HG02852 (cell line): Measurements from ENCODE around the gene PDX1.

Source experiments
- ATAC-seq: cut with Tn5 transposase; IDR thresholded peaks from one replicate; pipeline ENCODE4 v1.9.1; 2021; ENCODE audit warnings: mild to moderate bottlenecking, moderate library complexity; ENCODE audit not compliant: unreplicated experiment

The PDX1 gene

DNA sequence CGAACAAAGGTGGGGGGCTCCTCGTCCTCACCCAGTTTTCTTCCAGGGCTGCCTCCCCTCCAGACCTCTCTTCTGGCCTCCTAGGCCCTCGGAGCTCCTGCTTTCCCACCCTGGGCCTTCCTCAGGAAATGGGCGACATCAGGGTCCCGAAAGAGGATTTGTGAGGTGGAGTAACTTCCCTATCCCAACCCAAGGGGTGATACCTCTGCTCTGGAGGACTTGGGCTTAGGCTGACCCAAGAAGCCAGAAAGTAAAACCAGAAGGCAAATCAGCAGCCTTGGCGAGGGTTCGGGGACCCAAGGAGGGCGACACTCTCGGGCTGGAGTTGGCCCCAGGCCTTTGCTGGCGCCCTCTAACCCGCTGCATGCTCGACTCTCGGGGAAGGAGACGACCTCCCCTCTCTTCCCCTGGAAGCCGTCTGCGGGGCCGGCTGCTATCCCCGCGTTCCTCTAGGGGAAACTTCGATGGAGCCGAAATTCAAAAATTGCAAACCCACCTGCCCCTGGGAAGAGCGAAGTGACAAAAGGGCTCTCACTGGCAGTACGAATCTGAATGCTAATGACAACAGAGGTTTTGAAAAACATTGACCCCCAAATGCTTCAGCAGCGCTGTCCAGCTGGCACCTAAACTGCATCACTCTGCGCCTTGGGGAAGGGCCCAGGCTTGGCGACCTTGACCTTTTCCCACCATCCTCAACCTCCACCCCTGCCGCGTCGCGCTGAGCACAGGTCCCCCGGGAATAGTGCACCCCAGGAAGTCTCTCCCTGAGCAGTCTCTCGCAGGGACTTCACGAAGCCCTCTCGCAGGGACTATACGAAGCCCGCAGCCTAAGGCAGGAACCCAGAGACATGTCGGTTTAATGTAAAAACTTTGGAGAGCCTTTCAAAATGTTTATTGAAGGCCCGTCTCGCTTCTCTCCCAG lies 2.4 kb downstream of the PDX1 start:
- no peak for ATAC-seq

DNA sequence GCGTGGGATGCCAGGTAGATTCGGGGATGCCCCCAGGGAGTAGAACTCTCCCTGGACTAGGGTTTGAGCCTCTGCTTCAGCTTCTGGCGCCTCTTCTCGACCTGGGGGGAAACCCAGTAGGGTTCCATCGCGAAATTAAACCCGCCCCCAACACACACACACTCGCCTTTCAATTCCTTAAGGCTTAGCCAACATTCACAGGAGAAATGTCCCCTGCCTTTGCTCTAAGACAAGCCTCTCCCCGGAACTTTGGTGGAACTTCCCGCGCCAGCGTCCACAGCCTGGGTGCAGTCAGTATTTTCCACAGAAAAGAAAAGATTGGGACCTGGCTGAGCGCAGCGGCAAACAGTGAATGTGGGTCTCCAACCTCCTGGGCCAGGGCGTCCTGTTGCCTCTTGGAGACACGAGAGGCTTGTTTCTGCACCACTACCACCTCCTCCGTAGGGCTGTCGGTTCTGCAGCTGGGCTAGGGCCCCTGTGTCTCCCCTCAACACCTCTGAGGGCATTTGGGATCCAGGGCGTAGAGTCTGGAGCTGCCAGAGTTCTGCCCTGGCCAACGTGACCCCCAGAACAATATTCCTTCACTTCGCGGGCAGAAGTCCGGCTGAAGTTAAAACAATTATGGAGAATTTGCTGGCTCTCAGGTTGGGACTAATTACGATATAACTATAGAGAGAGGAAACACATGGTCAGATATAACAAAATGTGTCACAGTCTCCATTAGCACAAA lies 3.2 kb downstream of the PDX1 start:
- no peak for ATAC-seq

DNA sequence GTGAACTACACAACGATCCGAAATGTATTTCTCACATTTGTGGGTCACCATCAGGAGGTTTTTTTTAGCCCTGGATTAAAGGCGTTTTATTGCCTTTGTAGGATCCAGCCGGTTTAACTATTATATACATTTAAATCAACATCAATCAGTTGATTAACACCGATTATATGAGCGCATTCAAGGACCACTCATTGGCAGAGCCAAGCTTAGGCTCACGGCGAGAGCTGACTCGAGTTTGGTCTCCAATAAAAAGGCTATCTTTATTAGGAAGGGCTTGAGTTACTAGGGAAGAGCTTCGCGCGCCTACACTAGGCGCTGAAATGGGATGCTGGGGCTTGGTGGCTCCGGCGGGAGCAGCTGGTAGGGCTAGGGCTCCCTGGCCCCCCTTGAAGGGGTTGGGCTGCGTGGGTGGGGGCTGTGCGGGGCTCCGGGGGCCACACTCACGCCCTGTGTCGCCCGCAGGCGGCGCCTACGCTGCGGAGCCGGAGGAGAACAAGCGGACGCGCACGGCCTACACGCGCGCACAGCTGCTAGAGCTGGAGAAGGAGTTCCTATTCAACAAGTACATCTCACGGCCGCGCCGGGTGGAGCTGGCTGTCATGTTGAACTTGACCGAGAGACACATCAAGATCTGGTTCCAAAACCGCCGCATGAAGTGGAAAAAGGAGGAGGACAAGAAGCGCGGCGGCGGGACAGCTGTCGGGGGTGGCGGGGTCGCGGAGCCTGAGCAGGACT lies 4.2 kb downstream of the PDX1 start:
- ATAC-seq, result no peak

DNA sequence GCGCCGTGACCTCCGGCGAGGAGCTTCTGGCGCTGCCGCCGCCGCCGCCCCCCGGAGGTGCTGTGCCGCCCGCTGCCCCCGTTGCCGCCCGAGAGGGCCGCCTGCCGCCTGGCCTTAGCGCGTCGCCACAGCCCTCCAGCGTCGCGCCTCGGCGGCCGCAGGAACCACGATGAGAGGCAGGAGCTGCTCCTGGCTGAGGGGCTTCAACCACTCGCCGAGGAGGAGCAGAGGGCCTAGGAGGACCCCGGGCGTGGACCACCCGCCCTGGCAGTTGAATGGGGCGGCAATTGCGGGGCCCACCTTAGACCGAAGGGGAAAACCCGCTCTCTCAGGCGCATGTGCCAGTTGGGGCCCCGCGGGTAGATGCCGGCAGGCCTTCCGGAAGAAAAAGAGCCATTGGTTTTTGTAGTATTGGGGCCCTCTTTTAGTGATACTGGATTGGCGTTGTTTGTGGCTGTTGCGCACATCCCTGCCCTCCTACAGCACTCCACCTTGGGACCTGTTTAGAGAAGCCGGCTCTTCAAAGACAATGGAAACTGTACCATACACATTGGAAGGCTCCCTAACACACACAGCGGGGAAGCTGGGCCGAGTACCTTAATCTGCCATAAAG lies 4.8 kb downstream of the PDX1 start:
- no peak for ATAC-seq

DNA sequence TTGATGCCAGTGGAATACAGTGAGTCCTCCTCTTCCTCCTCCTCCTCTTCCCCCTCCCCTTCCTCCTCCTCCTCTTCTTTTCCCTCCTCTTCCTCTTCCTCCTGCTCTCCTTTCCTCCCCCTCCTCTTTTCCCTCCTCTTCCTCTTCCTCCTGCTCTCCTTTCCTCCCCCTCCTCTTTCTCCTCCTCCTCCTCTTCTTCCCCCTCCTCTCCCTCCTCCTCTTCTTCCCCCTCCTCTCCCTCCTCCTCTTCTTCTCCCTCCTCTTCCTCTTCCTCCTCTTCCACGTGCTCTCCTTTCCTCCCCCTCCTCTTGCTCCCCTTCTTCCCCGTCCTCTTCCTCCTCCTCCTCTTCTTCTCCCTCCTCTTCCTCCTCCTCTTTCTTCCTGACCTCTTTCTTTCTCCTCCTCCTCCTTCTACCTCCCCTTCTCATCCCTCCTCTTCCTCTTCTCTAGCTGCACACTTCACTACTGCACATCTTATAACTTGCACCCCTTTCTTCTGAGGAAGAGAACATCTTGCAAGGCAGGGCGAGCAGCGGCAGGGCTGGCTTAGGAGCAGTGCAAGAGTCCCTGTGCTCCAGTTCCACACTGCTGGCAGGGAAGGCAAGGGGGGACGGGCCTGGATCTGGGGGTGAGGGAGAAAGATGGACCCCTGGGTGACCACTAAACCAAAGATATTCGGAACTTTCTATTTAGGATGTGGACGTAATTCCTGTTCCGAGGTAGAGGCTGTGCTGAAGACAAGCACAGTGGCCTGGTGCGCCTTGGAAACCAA lies 5.6 kb downstream of the PDX1 start:
- ATAC-seq, result no peak

- ATAC-seq, result no peak
Observed at GRCh38 chr13:27926644-27927434, 7.0 kb downstream of the PDX1 start.

- ATAC-seq, result no peak
Observed at GRCh38 chr13:27927444-27928352, 7.9 kb downstream of the PDX1 start.

DNA sequence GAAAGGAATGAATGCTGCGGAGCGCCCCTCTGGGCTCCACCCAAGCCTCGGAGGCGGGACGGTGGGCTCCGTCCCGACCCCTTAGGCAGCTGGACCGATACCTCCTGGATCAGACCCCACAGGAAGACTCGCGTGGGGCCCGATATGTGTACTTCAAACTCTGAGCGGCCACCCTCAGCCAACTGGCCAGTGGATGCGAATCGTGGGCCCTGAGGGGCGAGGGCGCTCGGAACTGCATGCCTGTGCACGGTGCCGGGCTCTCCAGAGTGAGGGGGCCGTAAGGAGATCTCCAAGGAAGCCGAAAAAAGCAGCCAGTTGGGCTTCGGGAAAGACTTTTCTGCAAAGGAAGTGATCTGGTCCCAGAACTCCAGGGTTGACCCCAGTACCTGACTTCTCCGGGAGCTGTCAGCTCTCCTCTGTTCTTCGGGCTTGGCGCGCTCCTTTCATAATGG lies 8.6 kb downstream of the PDX1 start:
- ATAC-seq, result no peak

GRCh38 chr13:27928805-27929753 lies 9.3 kb downstream of the PDX1 start:
- no peak for ATAC-seq

- ATAC-seq, result no peak
Observed at GRCh38 chr13:27929868-27930267, 10.1 kb downstream of the PDX1 start.

DNA sequence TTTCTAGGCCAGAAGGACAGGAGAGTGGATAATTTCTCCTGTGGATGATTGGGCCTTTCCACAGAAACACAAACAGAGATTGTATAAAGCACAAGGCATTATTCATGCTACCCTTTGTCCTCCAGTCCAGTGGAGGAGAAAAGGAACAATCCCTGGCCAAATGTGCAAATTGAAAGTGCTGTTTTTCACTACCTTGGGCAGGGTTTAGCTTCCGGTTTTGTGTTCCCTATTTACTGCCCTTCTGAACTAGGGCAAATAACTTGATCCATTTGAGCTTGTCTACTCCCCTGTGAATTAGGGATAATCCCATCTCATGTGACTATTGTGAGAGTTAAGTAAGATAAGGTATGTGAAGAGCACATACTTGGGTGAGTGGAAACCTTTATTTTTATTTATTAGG lies 13.3 kb downstream of the PDX1 start:
- ATAC-seq, result no peak

DNA sequence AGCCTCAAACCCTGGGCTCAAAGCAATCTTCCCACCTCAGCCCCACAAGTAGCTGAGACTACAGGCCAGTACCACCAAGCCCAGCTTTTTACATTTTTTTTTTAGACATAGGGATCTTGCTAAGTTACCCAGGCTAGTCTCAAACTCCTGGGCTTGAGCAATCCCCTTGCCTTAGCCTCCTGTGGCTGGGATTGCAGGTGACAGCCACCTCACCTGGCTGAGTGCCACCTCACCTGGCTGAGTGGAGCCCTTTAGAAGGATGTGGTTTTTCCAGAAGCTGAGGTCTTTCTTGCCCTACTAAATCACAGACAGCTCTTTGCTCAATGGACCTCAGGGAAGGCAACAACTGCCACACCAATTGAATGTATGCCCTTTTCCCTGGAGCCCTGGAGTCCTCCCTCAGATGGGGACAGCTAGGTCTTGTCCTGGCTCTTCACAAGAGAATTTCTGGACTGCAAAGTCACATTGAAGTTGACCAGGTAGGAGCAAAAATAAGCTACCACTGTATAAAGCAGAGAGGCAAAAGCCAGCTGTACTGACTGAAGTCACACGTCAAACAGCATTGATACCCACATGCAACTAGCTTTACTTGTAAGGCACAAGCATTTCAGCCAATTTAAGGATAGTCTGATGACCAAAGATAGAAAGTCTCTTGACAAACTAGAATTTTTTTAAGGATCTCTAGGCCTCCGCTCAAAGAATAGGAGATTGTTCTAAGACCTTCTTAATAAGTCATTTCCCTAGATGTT lies 14.0 kb downstream of the PDX1 start:
- ATAC-seq, result no peak

- no peak for ATAC-seq
Observed at GRCh38 chr13:27942972-27943371, 23.2 kb downstream of the PDX1 start.

GRCh38 chr13:27952876-27953675 lies 33.3 kb downstream of the PDX1 start:
- no peak for ATAC-seq

DNA sequence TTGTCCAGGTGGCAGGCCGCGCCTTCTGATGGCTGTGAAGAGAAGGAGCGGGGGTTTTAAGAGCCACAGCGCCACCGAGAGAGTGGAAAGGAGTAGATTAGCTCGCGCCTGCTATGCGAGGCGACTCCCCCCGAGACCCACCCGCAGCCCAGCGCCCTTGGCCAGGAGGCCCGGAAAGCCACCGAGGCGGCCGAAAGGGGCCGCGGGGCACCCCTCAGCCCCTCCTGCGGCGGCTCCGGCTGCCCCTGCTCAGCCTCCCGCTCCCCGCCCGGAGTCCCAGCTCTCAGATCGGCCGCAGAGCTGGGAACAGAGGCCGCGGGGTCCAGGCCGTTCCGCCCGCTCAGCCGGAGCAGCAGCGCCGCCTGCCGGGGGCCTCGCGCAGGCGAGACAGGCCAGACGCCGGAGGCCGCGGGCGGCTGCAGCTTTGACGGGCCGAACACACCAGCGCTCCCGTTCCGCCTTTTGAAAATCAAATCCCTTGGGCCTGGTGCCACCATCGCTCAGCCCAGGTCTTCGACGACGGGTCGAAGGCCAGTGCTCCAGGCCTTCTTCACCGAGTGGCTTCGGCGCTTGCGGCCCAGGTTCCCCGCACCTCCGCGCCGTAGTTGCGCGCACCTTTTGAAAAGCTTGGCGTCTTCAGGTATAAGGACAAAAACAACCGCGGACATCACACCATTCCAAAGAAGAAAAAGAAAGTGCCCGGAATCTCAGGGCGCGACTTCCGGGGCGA lies 34.0 kb downstream of the PDX1 start:
- peak; percentile 78 for ATAC-seq
